HG03108 (cell line): ENCODE results near the gene SUSD1.

Experiments
- ATAC-seq: cut with Tn5 transposase; IDR thresholded peaks from one replicate; pipeline ENCODE4 v1.9.1; 2021; ENCODE audit warnings: moderate library complexity; ENCODE audit not compliant: unreplicated experiment

SUSD1 gene

DNA sequence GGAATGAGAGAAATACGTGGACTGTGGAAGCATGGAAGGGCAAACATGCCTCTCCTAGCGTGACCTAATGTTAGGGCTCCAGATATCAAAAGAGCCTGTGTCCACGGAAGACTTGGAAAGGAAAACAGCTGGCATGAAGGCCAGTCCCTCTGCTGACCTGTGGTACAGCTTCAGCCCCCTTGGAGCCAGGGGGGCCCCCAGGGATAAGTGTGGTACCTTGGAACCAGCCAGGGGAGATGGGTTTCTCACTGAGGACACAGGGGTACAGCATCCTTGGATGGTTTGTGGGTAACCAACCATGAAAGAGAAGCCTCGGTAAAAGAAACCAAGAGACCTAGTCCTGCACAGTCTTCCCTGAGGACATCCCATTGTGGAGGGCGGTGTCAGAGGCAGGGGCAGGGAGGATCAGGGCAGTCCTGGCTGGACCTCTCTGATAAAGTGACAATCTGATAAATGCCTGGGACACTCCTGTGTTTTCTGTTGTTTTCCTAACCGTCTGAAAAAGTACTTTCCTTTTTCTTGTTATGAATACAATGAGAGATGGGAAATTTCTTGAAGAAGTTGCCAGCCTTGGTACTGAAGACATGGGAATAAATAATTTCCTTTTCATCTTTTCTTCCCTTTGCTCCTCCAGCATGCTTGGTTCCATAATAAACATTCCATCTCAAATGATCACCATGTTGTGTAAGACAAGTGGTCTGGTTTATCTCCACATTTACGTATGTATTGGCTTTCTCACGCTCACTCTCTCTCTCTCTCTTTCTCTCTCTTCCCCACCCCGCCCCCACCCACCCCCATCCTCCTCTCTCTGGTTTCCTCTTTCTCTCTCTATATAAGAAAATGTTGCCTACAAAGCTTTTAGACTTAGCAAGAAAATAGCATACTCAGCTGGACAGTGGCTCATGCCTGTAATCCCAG is 102.1 kb downstream of the SUSD1 start:
- ATAC-seq, result no peak

DNA sequence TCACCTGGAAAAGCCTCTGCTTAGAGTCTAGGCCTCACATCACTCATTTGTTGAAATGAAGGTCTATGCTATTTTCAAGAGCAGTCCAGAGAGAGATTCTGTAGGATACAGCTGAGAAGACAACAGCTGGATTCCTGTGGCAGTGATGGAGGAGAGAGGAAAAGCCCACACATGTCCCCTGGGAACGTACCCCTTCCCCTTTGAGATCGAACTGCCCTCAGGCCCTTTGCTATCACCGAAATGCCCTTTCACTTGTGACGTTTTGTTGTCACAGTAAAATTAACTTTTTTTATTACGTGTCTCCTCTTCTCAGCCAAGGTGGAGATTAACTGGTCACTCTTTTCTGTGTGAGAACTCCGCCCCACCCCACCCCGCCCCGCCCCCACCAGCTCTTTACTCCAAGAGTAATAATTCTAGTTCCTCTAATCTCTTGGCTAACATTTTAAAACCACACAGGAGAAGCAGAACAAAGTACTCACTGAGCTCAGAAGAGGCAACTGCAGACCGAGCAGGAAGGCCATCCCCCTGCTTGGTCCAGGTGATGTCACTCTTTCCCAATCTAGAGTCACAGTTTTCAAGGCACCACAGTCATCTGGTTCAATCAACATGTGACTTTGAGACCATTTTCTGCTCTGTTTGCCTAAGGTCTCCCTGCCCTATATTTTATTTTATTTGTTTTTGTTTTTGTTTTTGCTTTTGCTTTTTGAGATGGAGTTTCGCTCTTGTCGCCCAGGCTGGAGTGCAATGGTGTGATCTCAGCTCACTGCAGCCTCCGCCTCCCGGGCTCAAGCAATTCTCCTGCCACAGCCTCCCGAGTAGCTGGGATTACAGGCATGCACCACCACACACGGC is 105.6 kb downstream of the SUSD1 start:
- ATAC-seq, result no peak

DNA sequence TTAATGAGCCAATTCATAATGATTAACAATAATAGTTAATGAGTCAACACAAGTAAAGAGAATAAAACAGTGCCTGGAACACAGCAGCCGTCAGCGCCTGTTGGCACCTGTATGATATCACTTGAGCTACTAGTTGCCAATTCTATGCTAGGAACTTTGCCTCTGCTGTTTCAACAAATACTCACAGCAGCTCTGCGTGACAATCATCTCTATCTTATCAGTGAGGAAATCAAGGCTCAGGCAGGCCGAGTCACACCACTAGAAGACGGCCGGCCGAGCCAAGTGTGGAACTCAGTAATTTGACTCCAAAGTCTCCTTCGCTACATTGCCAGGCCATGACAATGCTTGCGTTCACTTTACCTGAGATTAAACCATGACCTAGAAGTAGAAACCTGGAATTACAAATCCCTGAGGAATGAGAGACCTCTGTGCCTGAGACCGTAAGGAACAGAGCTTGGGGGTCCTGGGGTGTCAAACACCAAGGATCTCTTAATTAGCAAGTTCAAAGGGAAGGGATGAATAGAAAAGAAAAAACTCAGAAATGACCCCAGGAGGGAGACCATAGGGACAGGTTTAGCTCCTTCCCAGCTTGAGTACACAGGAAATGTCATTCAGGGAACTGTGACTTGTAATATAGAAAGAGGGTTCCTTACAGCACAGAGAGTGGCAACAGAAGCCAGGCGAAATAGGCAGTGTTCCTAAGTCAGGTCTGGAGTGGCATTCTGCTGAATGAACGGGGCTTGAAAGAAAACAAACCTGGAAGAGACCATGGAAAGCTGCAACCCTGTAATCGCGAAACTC is 109.1 kb downstream of the SUSD1 start:
- ATAC-seq, result no peak

DNA sequence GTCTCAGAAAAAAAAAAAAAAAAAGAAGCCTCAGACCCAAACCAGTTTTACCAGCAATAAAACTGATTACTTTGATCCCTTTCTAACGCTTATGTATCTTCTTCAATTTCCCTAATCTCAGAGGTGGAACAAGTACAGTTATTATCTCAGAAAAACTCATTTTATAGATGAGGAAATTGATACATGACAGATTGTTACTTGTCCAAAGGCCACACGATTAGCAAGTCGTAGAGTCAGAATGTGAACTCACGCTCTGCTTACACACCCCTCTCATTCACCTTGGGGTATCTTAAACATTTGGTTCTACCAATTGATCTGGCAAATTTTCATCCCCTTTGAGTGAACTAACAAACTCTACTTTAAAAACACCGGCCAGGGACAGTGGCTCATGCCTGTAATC is 110.2 kb downstream of the SUSD1 start:
- no peak for ATAC-seq

DNA sequence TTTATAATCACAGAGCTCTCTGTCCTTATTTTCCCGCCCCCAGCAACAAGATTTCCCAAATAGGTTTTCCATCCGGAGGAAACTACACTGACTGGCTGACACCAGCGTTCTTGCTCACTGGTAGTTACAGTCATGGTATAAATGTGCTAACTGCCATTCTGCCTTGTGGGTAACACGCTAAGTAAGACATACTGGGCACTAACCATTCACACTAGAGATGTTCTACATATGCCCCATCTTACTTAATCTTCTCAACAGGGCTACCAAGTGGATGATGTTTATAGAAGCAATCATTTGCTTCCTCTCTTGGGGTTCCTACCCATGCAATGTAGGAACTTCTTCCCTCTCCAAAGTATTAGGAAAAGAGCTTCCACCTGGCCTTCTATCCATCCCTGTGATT is 111.5 kb downstream of the SUSD1 start:
- ATAC-seq, result no peak

DNA sequence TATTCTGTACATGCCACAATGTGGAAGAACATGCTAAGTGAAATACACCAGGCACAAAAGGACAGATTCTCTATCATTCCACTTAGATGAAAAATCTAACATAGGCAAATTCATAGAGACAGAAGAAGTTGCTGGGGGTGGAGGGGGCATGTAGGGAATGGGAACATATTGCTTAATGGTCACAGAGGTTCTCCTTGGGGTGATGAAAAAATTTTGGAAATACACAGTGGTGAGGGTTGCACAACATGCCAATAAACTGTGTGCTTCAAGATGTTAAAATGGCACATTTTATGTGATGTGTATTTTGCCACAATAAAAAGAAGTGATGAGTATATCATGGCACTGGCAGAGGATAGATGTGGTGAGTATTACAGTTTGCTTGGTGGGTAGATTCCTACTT is 111.9 kb downstream of the SUSD1 start:
- no peak for ATAC-seq

DNA sequence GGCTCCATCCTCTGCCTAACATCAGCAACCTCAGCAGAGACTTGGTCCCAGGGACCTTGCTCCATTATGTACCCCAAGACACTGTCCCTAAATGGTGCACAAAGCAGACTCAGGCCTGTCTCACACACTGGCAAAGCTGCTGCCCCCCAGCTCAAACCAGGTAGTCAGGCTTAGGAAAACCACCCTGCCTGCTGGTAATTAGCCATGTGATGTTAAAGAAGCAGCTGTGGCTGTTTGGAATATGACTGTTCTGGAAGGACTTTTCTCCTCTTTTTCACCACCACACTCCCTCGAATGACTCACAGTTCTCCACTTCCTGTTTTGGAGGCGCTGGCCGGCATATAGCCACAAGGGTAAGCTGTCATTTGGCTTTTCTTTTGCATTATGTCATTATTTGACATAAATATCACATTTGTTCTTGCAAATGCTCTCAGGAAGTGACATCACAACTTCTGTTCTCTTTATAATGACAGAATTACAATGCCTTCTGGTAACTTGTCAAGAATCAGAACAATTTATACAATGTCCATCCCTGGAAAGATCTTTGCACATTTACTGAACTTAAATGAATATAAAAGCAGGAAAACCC is 113.9 kb downstream of the SUSD1 start:
- peak; percentile 72 for ATAC-seq

DNA sequence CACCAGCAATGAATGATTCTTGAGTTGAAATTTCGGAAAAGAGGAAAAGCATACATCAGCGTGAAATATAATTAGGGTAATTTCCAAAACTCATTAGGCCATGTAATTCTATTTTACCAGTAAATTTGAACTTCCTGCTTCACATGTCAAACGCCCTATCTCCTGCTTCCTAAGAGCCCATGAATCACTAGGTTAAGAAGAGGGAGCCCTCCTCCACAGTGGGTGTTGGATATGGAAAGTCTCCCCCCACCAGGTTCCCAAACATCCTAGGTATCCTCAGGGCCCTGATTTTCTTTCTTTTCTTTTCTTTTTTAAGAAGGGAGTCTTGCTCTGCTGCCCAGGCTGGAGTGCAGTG is 115.2 kb downstream of the SUSD1 start:
- no peak for ATAC-seq

DNA sequence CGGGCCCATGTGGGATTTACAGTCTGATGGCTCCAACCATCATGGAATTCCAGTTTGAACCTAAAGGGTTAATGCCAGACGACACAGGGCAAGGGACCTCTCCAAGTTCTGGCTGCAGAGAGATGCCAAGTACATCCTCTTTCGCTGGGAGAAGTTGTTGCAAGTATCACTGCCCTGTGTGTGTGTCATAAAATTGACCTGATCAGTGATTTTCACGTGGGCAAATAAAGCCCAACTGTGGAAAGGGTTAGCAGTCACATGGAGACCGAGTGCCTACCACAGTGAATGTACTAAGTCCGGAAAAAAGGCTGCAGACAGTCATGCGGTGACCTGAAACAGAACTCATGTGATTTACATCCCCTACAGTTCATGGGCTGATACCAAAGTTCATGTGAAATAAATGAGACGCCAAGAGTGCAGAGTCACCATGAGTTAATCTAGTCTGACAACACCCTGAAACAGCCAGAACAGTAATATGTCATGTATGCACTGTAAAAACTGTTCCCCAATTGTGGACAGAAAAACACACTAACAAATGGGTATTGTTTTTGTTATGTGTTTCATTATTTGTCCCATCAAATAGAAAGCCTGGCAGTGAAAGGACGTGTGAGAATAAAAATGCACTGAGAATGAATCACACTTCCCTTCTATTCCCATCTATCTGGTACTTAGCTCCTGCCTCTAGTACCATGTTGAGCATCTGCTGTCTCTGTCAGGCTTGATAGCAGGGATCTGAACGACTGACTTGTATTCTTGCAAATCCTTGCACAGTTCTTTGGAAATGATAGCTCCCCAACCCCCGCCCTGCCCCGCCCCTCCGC is 115.7 kb downstream of the SUSD1 start:
- no peak for ATAC-seq

DNA sequence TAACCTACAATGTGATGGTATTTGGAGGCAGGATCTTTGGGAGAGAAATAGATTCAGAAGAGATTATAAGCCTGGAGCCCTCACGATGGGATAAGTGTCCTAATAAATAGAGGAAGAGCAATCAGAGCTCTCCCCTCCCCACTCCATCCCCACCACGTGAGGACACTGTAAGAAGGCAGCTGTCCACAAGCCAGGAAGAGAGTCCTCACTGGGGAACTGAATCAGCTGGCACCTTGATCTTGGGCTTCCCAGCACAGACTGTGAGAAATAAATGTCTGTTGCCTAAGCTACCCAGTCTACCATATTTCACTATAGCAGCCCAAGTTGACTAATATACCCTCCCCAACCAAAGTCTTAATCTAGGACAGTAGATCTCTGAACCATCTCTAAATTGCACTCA is 118.1 kb downstream of the SUSD1 start:
- no peak for ATAC-seq

DNA sequence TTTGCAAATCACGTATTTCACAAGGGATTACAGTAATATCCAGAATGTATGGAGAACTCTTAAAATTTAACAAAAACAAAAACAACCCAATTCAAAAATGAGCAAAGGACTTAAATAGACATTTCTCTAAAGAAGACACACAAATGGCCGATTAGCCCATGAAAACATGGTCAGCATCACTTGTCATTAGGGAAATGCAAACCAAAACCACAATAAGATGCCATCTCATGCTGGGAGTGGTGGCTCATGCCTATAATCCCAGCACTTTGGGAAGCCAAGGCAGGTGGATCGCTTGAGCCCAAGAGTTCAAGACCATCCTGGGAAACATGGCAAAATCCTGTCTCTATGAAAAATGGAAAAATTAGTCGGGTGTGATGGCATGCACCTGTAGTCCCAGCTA is 120.2 kb downstream of the SUSD1 start:
- no peak for ATAC-seq

DNA sequence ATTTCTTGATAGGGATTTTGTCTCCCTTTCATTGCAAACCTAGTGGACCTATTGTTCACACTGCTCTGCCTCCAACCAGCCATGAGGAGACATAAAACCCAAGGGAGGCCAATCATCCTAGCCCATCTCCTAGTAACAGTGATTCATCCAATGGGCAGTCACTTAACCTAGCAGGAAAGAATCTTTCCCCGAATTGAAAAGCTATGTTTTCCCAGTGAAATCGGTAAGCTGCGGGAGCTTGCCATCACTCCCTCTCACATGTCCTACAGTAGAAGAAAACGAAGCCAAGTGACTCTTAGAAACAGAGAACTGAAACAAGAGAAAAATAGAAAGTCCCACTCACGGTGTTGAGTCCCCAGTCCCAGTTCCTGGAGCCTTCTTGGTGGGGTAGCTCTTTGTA is 123.3 kb downstream of the SUSD1 start:
- peak; percentile 64 for ATAC-seq

DNA sequence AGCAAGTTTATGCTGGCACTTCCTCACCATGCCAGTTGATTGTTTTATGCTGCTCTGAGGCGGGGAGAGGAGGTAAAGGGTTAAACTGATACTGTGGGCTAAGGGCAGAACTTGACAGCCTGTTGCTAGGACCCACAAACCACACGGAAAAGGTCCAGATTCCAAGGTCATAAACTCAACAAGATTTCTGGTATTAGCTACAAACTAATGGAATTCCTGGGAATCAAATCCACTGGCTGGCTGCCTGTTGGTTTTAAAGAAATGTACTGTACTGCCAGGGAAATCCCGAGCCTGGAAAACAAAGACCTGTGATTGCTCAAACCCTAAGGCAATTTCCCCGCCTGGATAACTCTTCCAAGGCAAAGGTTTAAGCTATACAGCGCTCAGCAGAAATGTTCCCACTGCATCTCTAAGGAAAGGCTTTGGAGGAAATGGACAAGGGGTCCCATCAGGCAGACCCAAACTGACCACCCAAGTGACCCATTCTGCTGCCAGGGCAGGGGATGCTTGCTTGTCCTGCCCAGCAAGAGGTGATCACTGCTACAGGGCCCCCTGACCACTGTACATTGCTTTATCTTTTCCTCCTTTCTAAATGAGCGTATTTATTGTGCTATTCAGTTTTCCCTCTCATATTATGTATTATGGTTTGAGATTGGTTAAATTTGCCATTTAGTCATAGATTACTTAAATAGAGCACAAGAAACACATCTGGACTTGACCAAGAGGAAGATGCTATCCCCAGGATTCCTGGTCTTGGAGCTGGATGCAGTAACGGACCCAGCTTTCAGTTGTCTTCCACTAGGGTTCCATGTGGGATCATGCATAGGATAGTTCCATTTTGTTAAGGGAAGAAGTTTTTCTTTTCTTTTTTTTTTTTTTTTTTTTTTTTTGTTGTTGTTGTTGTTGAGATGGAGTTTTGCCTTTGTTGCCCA is 124.3 kb downstream of the SUSD1 start:
- no peak for ATAC-seq

DNA sequence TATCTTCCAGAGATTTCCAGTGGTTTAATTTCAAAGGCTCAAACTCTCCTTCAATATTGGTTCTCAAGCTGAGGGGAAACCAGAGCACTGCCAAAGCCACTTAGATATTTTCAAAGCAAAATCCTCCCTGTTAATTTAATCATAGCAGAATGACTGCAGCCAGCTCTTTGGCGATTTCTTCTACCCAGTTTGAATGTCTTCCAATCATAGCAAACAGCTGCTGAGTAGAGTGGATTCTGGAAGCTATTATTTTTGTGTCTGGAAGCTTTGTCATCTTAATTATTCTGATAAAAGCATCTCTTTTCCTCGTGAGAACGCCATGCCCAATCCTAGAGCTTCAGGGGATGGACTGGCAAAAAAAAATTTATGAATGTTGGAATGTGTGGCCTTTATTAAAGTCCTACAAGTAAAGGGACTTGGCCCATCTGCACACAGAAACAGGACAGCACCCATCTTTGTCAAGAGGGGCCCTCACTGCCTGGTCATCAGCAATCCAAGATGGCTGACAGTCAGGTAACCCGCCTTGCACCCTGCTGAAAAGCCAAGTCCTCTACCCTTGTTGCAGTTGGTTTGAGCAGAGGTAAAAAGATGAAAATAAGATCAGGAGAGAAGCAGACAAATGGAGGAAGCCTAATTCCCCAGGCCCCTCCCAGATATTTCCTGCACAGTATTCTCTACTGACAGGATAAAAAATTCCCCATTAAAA is 125.1 kb downstream of the SUSD1 start:
- ATAC-seq, result no peak

DNA sequence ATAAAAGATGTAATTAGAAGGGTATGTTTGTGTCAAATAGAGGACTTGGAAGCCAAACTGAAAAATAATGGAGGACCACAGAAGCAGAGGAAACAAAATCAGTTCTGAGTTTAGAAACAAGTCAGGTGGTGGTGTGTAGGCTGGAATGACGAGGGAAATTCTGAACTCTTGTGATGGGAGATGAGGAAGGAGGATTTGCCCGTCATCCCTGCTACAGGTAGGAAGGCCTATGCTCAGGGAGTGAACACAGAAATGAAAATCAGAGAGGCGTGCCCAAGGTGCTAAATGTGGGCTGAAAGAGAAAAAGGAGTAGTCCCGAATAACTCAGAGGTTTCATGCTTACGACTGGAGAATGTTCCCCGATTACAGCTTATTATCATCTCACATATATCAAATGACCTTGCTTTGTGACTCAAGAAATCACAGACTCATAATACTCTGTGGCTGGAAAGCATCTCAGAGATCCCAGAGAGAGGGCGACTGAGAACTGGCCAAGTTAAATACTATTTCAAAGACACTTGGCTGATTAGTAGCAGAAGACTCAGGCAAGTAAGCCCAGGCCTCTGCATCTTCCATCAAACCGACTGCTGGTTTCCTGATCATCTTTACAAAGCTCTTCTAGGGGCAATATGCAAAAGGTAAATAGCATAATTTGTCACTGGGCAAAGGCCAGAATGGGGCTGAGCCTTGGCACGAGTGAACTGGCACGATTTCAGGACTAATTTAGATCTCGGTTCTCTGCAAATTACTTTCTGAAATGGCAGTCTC is 126.0 kb downstream of the SUSD1 start:
- ATAC-seq, result no peak

DNA sequence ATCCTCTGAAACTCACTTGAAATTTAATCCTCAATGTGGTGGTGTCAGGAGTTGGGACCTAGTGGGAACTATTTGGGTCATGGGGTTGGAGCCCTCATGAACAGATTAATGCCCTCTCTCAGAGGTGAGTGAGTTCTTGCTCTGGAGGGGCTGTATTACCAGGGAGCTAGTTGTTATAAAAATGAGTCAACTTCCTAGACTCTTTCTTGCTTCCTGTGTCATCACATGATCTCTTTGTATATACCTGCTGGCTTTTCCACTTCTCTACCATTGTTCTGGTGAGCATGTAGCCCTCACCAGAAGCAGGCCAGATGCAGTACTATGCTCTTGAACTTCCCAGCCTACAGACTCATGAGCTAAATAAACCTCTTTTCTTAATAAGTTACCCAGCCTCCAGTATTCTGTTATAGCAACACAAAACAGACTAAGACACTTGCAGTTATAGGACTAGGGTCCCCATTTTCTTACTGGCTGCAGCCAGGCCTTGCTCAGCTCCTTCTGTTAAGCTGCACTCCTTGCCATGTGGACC is 127.5 kb downstream of the SUSD1 start:
- ATAC-seq, result no peak

DNA sequence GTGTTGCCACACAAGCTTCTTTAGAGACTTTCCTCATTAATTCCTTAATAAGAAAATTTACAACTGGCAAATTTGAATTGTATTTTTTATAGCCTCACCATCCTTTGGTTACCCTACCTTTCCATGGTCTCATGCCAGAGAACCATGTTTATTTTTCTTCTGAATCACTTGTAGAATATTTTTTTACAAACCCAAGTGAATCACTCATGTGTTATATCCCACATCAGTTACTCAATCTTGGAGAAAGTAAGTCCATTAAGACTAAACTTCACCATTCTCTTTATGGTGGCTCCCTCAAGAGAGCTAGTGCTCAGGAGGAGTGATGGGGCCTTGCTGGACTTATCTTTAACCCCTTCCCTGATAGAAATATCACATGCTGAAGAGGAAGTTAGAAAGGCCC is 128.9 kb downstream of the SUSD1 start:
- no peak for ATAC-seq
